ENCODE measurements around the gene MKLN1. TPM values are rescaled to one million over a fixed set of nuclear protein-coding genes. Genes with fewer than 3 reads are reported as not detected.

Gene MKLN1
- polyA plus RNA-seq, 3 donors, result 33.4 to 42.9 (median 38.0) TPM

DNA sequence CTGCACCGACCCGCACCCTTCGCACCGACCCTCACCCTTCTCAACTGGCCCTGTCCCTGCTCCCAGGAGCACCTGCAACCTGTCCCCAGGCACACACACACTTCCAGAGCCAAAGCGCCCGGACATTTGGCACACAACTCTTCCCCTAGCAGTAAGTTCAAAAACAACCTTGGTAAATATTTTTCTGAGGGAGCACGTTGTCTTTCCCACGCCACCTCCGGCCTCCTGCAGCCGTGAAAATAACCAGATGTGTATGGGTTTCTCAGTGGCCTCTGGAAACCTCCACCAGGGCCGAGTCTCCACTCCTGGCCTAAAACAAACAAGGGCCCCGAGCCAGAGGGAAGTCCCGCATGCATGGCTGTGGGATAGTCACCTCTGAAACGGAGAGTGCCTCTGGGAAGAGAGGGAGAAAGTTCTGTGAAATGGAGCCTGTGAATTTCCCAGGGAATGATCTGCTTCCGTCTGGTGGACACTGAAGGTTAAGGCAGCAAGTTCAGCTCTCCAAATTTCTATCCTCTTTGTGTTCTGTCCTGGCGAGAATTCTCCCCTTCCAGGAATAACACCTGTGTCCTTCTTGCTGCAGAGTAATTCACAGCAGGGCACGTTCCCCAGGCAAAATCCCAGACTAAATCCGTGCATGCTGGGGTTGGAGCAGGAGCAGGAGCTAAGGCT, 213.0 kb downstream of the MKLN1 start:
- no peak for DNase-seq

DNA sequence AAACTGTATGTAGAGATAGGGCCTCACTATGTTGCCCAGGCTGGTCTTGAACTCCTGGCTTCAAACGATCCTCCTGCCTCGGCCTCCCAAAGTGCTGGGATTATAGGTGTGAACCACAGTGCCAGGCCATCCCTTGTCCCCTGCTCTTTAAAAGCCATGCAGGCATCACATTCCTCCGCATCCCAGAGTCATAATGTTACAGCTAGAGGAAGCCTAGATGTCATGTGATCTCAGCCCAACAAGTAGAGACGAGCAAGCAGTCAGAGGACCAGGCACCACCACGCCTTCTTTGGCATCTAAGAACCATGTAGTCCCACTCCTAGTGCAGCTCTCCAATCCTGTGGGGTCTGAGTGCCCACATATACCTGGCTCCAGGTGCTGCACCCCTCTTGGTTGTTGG, 215.6 kb downstream of the MKLN1 start:
- DNase-seq, result no peak

DNA sequence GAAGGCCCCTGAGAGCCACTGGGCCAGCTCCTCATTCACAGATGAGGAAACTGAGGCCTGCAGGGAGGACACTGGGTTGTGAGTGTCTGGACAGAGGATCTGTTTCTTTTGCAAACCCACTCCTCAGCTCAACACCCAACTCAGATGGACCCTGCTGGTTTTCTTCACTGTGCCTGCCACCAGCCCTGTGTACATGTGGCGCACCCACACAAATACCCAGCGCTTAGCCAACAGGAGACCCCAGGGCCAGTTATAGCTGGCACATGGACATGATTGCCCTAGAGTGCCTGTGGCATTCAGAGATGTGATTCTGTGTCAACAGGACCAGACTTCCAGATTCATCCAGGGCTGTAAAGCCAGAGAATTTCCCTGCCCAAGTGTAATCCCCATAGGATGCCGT, 216.3 kb downstream of the MKLN1 start:
- no peak for DNase-seq

DNA sequence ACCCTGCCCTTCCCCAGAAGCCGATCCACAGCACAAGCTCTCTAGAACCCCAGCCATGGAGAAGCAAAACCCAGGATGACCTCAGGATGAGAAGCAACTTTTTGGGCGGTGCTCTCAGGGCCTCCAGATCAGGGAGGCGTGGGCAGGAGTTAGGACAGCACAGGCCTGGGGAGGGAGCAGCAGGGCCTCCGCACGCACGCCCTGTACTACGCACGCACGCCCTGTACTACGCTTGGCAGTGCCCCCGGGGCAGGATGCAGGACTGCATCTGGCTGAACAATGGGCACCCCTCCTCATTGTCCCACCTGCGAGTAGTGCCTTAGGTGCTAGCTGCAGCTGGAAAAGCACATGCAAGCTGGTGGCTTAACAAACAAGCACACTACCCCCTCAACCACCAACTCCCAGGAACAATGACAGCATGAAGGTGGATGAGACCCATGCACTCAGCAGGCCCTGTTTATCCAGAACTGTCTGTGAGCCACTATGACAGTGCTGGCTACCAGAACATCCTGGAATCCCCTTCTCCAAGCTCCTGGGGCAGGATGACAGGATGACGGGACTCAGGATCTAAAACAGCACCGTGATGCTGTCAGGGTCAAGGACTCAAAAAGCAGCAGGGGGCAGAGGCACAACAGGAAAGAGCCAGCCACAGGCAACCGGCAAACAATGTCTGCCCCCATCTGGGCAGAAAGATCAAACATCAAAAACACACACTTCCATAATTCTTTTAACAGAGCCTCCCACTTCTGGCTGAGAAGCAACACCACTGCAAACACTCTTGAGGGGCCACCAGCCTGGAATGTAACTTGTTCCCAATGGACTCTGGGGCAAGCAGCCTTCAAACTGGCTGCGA, 217.0 kb downstream of the MKLN1 start:
- DNase-seq, result no peak

DNA sequence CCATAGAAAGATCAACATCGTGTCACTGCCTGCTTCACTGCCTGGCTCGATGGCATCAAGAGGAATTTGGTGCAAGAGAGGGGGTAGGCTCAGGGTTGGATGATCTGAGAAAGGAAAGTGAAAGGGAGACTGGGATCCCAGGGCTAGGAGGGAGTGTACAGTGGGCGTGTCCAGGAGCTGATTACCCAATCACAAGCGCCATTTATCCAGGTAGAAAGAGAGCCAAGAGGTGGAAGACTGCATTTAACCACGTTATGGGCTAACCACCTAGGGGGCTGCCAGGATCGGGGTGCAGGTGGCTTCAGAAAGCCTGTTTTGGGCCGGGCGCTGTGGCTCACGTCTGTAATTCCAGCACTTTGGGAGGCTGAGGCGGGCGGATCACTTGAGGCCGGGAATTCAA, 218.4 kb downstream of the MKLN1 start:
- no peak for DNase-seq

Other genes starting within 250 kb of the MKLN1 start
- 100 to 1,000 TPM; 697 to 819 (median 738) TPM for gene PODXL, start 228.8 kb downstream of the MKLN1 start, polyA plus RNA-seq (ENCODE audit: insufficient read length in 3 of 3)